GM10847 (cell line): Measurements from ENCODE around the gene REL.

ENCODE experiments used
- POLR2A ChIP-seq: IDR thresholded peaks from 2 replicates; pipeline ENCODE4 v1.6.1; 2011; ENCODE audit not compliant: insufficient read length; ENCODE audit errors: extremely low read depth

Gene REL

GRCh38 chr2:60948161-60948560 lies 66.8 kb downstream of the REL start:
- no peak for TF ChIP-seq POLR2A

GRCh38 chr2:60948926-60949579 lies 67.7 kb downstream of the REL start:
- TF ChIP-seq POLR2A = no peak

- TF ChIP-seq POLR2A = no peak
These were observed 72.8 kb downstream of the REL start for GRCh38 chr2:60954139-60954538.

DNA sequence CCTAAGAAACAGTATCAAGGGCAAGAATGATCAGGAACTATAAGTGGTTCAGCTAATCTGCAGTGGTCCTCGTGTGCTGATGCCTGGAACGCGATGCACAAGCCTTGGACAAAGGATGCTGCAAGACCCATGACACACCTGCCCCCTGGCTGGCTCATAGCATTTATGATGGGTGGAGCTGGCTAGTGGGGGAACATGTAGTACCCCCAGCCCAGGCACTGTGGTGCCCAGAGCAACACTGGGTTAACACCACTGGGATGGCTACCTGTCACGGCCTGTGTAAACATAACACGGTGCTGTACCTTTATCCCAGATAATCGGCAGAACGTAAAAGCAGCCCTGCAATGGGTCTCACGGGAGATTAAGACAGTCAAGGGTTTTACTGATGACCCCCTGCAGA lies 75.8 kb downstream of the REL start:
- no peak for TF ChIP-seq POLR2A

DNA sequence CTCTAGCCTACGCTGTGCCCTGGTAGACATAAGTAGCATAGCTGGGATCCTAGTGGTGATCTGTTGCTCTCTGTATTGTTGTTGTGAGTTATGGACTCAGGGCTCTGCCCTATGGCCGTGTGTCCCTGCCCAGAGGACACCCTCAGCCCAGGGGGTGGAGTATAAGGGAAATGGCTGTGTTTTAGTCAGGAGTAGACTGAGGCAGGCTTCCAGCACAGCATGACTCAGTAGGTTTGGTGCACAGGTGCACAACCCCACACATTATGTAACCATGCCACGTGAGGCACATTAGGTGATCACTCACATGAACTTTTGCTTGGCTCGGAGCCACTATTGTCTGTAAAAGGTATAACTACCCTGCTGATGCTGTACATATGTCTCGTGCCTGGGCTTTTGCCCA lies 76.3 kb downstream of the REL start:
- TF ChIP-seq POLR2A = no peak

GRCh38 chr2:60958361-60958760 lies 77.0 kb downstream of the REL start:
- no peak for TF ChIP-seq POLR2A

DNA sequence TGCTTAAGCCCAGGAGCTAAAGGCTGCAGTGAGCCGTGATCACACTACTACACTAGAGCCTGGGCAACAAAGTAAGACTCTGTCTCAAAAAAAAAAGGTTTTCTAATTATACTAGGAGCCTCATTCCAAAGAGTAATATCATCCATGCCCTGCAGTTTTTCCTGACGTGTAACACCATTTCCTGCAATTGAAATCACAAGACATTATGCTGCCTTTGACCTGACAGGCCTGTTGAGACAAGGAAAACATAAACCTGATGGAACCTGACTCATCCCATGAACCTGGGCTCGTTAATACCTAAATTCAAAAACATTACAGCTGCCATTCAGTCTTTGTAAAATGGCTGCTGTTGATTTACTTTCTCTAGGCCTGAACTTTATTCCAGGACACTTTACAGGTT lies 77.4 kb downstream of the REL start:
- no peak for TF ChIP-seq POLR2A

GRCh38 chr2:60959501-60959900 lies 78.1 kb downstream of the REL start:
- TF ChIP-seq POLR2A = no peak

- no peak for TF ChIP-seq POLR2A
These were observed 79.3 kb downstream of the REL start for GRCh38 chr2:60960706-60961105.

GRCh38 chr2:60961457-60961856 lies 80.1 kb downstream of the REL start:
- no peak for TF ChIP-seq POLR2A

DNA sequence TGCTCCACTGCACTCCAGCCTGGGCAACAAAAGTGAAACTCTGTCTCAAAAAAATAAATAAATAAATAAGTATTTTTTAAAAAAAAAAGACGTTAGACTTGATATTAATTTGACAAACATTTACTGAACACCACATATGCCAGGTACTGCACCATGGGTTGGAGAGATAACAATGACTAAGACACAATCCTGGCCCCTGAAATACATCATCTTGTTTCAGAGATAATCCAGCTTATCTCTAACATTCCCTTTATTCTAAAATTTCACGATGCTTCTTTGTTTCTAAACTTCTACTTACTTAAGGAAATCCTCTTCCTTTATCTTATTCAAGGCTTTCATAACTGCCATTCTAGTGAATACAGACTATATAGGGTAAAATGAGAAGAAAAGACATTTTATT lies 81.2 kb downstream of the REL start:
- no peak for TF ChIP-seq POLR2A

DNA sequence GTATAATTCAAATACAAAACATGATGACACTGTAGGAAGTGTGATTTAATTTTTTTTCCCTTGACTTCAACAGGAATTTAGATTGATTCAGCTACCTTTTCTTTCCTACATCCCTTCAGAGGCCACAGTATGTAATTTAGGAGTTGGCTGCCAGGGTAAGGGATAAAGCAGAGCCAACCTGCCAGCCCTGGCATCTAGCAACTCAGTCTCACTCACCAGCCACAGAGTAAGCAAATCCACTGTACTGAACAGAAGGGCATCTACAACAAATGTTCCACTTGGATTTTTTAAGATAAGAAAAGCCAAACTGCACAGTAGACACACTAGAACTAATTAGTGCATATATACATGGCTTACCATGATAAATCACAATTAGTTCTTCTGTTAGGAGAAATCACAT lies 81.8 kb downstream of the REL start:
- TF ChIP-seq POLR2A = no peak

- no peak for TF ChIP-seq POLR2A
These were observed 83.5 kb downstream of the REL start for GRCh38 chr2:60964651-60965498.

DNA sequence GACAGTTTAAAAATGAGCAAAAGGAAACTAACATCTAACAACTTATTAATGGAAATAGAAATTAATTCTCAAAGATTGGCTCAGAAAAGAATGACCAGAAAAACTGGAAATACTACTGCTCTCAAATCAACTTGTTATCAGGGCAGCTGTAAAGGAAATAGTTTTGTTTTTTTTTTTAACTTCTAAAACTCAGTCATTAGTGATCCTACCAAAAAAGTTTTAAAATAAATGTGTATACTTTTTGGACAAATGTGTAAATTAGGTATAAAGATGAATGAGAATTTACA lies 84.1 kb downstream of the REL start:
- TF ChIP-seq POLR2A = no peak

- TF ChIP-seq POLR2A = no peak
These were observed 85.4 kb downstream of the REL start for GRCh38 chr2:60966507-60967405.
